ENCODE measurements around the gene GRAP2. TPM values are rescaled to one million over a fixed set of nuclear protein-coding genes. Genes with fewer than 3 reads are reported as not detected.
"Not testable (repeated sequence)": the region's sequence is repeated elsewhere in the genome, so short reads cannot be mapped to it uniquely, and the experiment has no call there.

The GRAP2 gene
- total RNA-seq, 1 donor from 2014 or later: 3.5 TPM

GRCh38 chr22:39938509-39939111 is 37.7 kb downstream of the GRAP2 start:
- DNase-seq (ENCODE audit: missing footprints): no peak
- ATAC-seq: no peak
- intact Hi-C loops (cut with DNase I): no loop called here

- no peak for ATAC-seq
- no peak for DNase-seq (ENCODE audit: missing footprints)
- intact Hi-C loops (cut with DNase I): no loop called here
Measured at GRCh38 chr22:39939830-39940229, 38.9 kb downstream of the GRAP2 start.

- intact Hi-C loops (cut with DNase I): no loop called here
- DNase-seq (ENCODE audit: missing footprints) (no peak), ATAC-seq (no peak)
Measured at GRCh38 chr22:39940757-39941305, 39.9 kb downstream of the GRAP2 start.

- intact Hi-C loops (cut with DNase I): no loop called here
- ATAC-seq: no peak
- no peak for DNase-seq (ENCODE audit: missing footprints)
Measured at GRCh38 chr22:39941601-39942000, 40.7 kb downstream of the GRAP2 start.

- ATAC-seq (no peak), DNase-seq (ENCODE audit: missing footprints) (no peak)
- intact Hi-C loops (cut with DNase I): no loop called here
Measured at GRCh38 chr22:39942439-39943230, 41.8 kb downstream of the GRAP2 start.

- DNase-seq (ENCODE audit: missing footprints): no peak
- intact Hi-C loops (cut with DNase I): no loop called here
Measured at GRCh38 chr22:39943337-39943736, 42.5 kb downstream of the GRAP2 start.

GRCh38 chr22:39943953-39944872 is 43.3 kb downstream of the GRAP2 start:
- no peak for DNase-seq (ENCODE audit: missing footprints)
- ATAC-seq: no peak
- intact Hi-C loops (cut with DNase I): no loop called here

More at GRCh38 chr22:39943337-39943736, 42.5 kb downstream of the GRAP2 start:
- ATAC-seq: no peak

GRCh38 chr22:39946126-39946502 is 45.2 kb downstream of the GRAP2 start:
- intact Hi-C loops (cut with DNase I): no loop called here
- no peak for ATAC-seq
- DNase-seq (ENCODE audit: missing footprints): no peak

- ATAC-seq (no peak), DNase-seq (ENCODE audit: missing footprints) (no peak)
- intact Hi-C loops (cut with DNase I): no loop called here
Measured at GRCh38 chr22:39946503-39947219, 45.8 kb downstream of the GRAP2 start.

GRCh38 chr22:39947220-39948216 is 46.6 kb downstream of the GRAP2 start:
- DNase-seq (ENCODE audit: missing footprints): no peak
- ATAC-seq: no peak
- intact Hi-C loops (cut with DNase I): no loop called here

GRCh38 chr22:39949964-39950737 is 49.3 kb downstream of the GRAP2 start:
- DNase-seq (ENCODE audit: missing footprints) (no peak), ATAC-seq (no peak)
- intact Hi-C loops (cut with DNase I): no loop called here

- ATAC-seq; DNase-seq (ENCODE audit: missing footprints); intact Hi-C loops (cut with DNase I): not testable (repeated sequence)
Measured at GRCh38 chr22:39951603-39952293, 50.9 kb downstream of the GRAP2 start.

GRCh38 chr22:39952347-39952746 is 51.5 kb downstream of the GRAP2 start:
- no peak for DNase-seq (ENCODE audit: missing footprints)
- no peak for ATAC-seq
- intact Hi-C loops (cut with DNase I): no loop called here

- ATAC-seq (no peak), DNase-seq (ENCODE audit: missing footprints) (no peak)
- intact Hi-C loops (cut with DNase I): no loop called here
Measured at GRCh38 chr22:39953101-39953500, 52.2 kb downstream of the GRAP2 start.

GRCh38 chr22:39954584-39955055 is 53.7 kb downstream of the GRAP2 start:
- intact Hi-C loops (cut with DNase I): no loop called here
- DNase-seq (ENCODE audit: missing footprints) (no peak), ATAC-seq (no peak)

GRCh38 chr22:39955675-39956074 is 54.8 kb downstream of the GRAP2 start:
- intact Hi-C loops (cut with DNase I): no loop called here
- DNase-seq (ENCODE audit: missing footprints): no peak
- no peak for ATAC-seq

Measured in Right ventricle myocardium inferior (tissue), 1 donor.